GM19463 (cell line): ENCODE measurements around the gene ATXN3.

Source experiments
- ATAC-seq: cut with Tn5 transposase; IDR thresholded peaks from one replicate; pipeline ENCODE4 v1.9.1; 2021; ENCODE audit warnings: mild to moderate bottlenecking, moderate library complexity; ENCODE audit not compliant: unreplicated experiment

ATXN3 gene

DNA sequence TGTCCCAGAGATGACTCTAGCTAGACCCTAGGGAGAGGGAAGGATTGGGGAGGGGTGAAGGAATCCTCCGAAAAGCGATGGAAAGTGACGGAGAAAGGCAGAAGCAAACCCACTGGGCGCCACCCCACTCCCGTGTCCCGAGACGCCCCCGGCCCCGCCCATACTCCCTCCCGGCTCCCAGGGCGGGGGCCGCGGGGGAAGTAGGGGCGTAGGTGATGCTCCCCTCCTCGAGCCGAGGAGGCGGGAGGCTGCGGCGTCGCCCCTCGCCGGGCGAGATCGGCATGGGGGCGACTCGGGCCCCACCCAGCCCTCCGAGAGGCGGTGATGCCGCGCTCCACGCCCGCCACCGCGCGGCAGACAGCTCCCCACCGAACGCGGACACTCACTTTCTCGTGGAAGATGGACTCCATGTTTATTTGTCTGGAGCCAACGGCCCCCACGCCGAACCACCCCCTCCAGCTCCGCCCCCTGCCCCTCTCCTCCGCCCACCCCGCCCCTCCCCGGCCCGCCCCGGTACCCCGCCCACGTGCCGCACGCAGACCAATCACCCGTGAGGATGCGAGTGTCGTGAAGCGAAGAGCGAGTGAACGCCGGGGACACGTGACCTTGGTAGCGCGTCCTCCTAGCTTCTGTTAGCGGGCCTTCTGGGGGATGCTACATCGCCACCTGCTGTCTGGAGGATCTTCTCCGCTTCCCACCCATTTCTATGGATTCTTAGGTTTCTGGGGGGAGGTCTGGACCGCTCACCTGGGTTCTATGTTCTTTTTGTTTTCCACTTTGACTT, at the start of gene ATXN3:
Gene ATXN3 (minus strand): TSS at position 440 of the 784 bp plus-strand sequence. CDS start 30 bp downstream, at position 410.
- ATAC-seq, result peak; percentile 90

DNA sequence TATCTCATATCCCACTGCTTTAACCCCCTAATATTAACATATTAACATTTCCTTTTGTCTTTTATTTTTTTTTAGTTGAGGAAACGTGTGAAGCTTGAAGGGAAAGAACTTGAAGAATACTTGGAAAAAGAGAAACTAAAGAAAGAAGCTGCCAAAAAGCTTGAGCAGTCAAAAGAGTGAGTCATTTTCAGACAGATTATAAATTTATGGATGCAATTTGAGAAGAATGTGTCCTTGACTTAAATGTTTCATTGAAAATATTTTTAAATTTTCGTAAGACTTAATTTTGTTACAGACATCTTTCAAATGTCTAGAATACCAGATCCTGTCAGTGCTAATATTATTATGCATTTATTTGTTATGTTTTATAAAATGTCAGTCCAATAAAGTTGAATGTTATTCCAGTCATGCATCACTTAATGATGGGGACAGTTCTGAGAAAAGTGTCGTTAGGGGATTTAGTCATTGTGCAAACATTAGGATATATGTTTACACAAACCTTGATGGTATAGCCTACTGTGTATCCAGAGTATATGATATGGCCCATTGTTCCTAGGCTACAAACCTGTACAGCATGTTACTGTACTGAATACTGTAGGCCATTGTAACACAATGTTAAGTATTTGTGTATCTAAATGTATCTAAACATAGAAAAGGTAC, 48.0 kb upstream of the ATXN3 start:
- ATAC-seq, result no peak

DNA sequence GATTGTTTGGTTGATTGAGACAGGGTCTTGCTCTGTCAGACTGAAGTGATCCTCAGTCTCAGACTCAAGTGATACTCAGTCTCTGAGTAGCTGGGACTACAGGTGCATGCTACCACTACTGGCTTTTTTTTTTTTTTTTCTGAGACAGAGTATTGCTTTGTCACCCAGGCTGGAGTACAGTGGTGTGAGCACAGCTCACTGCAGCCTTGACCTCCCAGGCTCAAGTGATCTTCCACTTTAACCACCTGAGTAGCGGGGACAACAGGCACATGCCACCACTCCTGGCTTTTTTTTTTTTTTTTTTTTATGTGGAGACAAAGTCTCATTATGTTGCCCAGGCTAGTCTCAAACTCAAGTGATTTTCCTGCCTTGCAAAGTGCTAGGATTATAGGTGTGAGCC, 47.2 kb upstream of the ATXN3 start:
- no peak for ATAC-seq

DNA sequence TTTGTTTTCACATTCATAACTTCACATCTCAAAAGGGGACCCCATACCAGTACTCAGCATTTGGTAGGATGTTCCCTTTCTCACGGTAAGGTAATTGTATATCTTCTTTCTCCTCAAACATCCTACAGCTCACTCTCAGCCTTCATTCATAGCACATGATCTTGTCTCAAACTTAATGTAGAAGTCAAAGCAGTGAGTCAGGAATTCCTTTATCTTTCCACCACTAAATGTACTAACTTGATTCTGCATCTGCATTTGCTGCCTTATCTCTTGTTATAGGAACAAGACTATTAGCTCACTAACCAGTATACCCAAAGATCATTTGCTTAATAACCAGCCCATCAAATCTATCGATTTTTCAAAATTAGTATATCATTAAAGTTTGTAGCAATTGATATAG, 38.3 kb upstream of the ATXN3 start:
- no peak for ATAC-seq

DNA sequence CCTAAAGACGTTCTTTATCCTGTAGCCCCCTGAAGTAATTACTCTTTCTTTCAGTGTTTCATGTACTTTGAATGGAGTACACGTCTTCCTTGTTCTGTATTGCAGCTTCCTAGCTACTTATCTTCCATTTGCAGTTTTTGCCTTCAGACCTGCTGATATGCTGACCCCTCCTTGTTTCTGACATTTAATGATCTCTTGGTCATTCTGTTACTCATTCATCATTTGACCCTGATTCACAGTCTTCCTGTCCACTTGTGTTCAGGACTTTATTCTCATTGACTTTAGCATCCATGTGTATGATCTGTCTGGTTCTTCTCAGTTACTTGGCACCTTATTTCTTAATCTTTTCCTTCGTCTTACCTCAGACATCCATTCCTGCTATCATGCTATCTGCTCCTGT, 37.6 kb upstream of the ATXN3 start:
- ATAC-seq, result no peak

DNA sequence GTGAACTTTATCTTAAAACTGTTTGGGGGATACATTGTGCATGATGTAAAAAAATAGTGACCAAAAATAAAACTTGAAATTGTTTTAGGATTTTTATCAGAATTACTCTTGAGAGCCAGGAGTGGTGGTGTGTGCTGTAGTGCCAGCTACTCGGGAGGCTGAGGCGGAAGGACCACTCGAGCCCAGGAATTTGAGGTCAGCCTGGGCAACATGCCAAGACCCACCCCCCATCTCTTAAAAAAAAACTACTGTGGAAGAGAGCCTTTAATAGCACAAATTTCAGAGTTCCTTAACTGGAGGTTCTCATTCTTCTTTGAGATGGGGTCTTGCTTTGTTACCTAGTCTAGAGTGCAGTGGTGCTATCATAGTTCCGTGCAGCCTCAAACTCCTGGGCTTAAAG, 36.9 kb upstream of the ATXN3 start:
- ATAC-seq, result no peak

DNA sequence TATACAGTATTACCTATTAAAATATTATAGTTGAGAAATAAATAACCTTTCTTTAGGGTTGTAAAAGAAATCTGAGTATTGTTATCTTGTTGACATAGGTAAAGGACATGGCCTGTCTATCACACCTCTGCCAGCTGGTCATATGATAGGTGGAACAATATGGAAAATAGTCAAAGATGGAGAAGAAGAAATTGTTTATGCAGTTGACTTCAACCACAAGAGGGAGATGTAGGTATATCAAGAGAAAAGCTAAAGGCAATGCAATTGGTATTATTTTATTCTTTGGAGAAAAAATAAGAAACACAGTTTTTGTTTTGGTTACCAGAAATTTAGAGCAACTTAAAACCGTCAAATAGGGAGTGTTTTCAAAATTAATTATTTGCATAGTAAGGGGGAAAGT, 28.9 kb upstream of the ATXN3 start:
- no peak for ATAC-seq

DNA sequence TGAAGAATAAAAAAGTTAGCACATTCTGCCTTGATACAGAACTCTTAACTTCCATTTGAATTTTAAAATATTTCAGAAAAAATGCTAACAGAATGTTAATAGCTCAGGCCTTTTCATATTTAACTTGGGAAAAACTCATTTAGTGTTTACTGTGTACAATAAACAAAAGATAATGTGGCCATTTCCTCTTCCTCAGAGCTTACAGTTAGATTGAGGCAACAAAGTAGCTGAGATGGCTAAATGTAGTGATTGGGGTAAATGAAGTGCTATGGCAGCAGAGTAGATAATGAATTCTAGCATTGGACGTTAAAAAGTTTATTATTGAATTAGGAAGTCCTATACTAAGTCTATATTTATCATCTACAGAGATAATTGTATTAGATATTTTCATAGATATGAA, 28.1 kb upstream of the ATXN3 start:
- ATAC-seq, result no peak

DNA sequence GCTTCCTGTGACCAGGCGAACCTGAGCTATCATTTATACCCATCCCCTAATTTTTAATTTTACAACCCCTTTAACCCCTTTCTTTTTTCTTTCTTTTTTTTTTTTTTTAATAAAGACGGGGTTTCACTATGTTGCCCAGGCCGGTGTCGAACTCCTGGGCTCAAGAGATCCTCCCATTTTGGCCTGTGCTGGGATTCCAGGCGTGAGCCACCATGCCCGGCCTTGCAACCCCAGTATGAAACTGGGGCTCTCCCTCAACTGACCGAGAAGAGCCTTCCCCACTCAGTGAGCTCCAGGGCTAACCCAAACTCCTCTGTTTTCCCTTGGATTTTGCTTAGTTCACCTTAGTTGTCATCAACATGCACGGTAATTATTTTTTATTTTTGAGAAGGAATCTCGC, 16.4 kb upstream of the ATXN3 start:
- no peak for ATAC-seq

DNA sequence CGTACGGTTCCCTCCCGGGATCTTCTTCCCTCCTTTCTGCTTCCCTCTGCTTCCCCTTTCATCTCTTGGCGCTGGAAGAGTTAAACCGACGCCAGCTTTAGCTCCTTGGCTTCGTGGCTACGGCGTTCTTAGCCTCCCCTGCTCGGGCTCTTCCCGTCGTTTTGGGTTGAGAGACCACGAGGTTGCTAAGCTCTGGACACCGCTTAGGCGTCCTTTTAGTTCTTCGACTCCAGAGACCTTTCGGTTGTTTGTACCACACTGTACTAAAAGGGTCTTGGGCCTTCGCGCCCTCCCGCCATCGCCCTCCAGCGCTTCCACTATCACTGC, 15.9 kb upstream of the ATXN3 start:
- no peak for ATAC-seq

DNA sequence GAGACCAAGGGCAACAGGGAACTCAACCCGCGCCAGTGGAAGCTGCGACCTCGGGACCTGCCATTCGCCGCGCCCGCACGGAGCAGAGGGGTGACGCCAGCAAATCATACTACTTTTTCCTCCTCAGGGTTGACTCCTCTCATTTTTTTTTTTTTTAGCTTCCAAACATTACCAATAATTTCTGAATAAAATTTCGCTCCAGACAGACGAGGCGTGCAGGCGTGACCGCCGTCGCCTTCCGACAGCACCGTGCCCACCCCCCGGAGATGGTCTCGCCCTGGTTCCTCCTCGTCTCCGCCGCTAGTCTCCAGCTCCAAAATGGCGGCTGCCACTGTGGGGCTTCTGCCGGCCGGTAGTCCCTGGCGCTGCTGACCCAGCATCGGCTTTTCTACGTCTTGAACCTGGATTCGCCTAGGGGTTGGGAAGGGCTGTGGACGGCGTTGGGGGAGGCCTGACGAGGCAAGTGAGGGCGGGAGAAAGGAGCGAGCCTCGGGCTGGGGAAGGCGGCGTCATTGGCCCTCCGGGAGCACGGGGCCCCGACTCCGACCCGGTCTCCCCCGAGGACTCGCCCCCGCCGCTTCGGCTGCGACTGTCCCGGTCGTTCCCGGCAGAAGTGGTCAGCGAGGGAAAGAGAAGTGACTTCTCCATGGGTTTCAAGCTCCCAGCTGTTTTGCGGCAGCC, 15.4 kb upstream of the ATXN3 start, which contains the start of the genes CPSF2 and NDUFB1:
Gene CPSF2 (plus strand): TSS at position 300 of the 681 bp plus-strand sequence. CDS start 9,016 bp downstream, outside the sequence.
Gene NDUFB1 (minus strand): TSS at position 37 of the 681 bp plus-strand sequence. CDS start 4,069 bp downstream, outside the sequence.
- peak; percentile 84 for ATAC-seq

DNA sequence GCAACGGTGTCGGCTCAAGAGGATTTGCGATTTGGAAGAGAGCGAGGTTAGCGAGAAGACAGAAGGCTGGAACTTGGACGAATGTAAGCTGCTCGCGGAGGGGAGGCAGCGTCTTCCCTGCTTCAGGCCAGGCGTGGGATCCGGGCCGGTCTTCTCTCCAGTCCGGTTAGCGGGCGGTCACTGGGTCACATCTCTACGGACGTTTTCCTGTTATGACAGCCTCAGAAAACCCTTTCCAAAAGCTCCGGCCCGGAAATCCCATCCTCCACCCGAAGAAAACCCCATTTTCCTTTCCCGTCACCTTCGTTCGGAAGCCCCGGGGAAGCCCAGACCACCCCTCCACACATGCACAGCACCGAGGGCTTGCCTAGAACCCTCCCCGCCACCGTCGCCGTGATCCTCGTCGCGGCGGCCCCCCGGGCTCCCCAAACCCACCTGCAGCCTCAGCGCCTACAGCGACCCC, 14.9 kb upstream of the ATXN3 start:
- ATAC-seq, result peak; percentile 9

DNA sequence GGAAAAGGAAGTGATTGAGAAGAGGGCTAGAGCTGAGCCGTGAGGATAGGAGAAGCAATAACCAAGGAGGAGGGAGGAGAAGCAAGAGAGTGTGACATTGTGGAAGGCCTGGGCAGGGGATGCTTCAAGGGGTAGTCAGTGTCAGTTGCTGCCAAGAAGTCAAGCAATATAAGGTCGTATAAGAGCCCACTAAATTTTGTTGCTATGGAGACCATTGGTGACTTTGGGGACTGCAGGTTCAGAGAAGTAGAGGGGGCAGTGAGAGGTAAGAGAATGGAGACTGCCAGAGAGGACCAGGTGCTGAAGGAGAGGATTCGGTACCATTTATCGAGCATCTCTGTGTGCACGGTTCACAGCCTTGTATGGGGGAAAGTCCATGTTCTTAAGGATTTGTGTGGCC, 3.1 kb upstream of the ATXN3 start:
- no peak for ATAC-seq

DNA sequence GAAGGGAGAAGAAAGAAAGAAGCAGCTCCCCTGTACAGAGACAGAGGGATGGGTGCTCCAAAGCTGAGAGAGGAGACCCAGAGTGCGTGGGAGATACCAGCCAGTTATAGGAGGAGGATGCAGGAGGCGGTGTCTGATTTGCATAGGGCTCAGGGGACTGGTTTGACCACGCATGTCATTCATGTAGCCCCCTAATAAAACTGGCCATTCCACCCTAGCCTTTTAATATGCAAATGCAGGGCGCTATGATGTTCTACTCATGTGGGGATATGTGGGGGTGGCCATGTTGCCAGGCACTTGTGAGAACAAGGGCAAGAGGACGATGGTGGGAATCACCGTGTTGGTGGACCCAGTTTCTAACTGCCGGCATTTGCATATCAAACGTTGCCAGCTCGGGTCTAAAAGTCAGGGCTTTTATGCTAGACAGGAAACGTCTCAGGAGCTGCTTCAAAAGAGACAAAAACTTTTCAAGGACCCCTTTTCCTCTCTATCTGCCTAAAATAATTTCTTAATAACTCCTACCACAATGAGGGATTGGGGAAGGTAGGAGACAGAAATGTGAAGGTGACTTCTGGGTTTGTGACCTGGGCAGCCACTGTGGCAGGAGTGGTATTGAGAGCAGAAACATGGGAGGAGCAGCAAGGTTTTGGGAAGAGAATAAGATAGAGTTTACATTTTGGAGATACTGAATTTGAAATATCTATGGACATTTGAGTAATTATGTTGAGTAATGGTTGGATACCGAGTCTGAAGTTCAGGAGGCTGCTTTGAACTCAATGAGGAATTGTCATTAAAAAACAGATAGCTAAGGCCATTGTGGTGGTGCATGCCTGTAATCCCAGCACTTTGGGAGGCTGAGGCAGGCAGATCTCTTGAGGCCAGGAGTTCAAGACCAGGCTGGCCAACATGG, 2.2 kb upstream of the ATXN3 start:
- ATAC-seq, result no peak

DNA sequence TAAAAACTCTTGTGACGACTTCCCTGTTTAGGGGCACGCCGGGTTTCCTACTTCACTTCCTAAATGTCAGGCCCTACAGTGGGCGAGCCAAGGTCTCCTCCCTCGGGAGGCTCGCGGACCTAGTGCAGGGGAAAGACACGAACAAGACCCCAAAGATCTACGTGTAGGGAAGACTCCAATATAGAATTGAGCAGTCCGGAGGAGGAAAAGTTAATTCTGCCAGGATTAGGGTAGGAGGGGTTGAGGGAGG, 564 bp downstream of the ATXN3 start:
- peak; percentile 1 for ATAC-seq

DNA sequence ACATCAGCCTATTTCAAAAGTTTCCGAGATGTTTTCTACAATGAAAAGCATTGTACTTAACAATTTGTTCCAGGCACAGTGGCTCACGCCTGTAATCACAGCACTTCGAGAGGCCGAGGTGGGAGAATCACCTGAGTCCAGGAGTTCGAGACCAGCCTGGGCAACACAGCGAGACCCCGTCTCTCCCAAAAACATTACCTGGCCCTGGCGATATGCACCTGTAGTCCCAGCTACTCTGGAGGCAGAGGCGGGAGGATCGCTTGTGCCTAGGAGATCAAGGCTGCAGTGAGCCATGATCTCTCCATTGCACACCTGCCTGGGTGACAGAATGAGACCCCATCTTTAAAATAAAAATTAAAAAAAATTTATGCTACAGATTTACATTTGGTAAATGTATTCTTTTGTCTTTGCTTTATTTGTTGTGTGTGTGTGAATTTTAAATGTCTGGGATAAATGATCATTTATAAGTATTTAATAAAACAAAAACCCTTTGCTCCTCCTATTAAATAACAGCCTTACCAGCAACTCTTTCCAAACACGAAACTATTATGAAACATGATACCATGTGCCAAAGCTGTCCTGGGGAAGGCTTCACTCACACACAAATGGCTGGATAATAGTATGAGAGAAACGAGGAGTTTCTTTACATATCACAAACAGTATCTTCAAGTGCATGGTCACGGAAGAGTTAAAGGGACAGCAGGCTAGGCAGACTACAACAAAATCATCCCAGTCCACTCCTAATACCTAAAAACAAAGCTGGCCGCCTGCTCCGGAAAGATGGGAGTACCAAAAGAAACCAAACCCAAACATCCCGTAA, 1.1 kb downstream of the ATXN3 start:
- ATAC-seq, result no peak

DNA sequence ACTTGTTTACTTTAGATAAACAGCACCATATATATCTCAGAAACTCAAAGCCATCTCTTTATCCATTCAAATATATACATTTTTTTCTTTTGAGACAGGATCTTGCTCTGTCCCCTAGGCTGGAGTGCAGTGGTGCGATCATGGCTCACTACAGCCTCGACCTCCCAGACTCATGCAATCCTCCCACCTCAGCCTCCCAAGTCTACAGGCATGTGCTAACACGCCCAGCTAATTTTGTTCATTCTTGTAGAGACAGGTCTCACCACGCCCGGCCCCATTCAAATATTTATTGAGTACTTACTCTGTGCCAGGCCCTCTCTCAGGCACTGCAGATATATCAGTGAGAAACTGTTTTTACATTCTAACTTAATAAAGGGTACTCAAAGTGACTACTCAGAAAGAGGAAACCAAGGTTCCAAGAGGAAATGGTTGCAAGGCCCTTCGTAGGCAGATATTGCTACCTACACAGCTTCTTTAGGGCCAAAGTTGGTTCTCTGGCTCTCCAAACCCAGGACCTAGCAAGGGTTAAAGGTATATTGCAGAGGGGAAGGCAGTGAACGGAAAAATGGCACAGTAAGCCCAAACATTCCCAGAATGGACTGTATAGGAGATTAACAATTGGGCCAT, 2.9 kb downstream of the ATXN3 start:
- no peak for ATAC-seq

DNA sequence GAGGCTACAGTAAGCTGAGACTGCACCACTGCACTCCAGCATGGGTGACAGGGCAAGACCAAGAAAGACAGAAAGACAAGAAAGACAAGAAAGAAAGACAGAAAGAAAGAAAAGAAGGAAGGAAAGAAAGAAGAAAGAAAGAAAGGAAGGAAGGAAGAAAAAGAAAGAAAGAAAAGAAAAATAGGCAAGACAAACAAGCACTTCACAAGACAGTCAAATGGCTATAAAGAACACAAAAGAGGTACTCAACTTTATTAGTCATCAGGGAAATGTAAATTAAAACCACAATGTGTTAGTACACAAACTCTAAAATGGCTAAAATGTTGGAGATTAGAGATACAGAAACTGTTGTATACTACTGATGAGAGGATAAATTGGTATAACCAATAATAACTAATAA, 6.6 kb downstream of the ATXN3 start:
- ATAC-seq, result no peak

DNA sequence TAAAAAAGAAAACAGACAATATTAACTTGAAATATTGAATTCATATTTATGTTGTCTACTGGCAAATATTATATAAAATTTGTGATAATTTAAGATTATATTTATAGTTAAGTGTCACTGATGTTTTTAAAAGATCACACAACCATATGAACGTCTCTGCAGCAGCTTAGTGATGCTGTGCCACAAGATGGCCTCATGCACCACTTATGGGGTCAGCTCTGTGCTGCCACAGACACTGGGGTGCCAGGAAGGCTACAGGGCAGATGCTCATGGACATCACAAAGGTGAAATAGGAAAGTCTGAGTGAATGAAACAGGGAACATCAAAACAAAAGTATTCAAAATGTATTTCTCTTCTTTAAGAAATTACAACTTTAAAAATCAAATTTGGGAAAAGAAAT, 13.1 kb downstream of the ATXN3 start:
- ATAC-seq, result no peak

DNA sequence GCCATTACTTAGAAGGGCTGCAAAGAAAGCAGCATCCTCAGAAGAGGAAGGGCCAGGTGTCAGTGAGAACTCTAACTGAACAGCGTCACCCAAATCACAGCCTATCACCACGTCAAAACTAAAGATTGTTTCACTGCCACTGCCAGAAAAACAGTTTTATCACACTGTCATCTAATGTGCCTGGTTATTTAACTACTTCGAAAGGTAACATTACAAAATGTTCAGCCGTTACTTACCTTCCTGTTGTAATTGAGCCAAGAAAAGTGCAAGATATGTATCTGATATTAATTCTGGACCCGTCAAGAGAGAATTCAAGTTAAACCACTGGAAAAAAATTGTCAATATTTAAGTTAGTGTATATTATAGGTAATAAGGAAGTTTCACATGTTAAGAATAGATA, 17.9 kb downstream of the ATXN3 start:
- ATAC-seq, result no peak
